ENCODE measurements around the gene CFAP61. TPM values are rescaled to one million over a fixed set of nuclear protein-coding genes. Genes with fewer than 3 reads are reported as not detected.

Gene CFAP61
- total RNA-seq, 3 donors from 2014 or later, result 0.33 to 2.4 (median 0.59) TPM

GRCh38 chr20:20195021-20195705 is 142.8 kb downstream of the CFAP61 start:
- intact Hi-C loops (cut with DNase I; ENCODE audit: low total_unique reads), result no loop called here
- Histone ChIP-seq H3K9me3 (no peaks in the 10 kb centered on the region), H3K4me1 (no peaks in the 10 kb centered on the region), H3K27me3 (no peaks in the 10 kb centered on the region), H3K36me3 (no peaks in the 10 kb centered on the region), H3K4me3 (no peak overlapping the region), H3K27ac (no peak overlapping the region)
- TF ChIP-seq CTCF (IDR thresholded peaks at IDR 0.05) (no peak), POLR2A (IDR thresholded peaks at IDR 0.05) (no peak), POLR2AphosphoS5 (IDR thresholded peaks at IDR 0.05) (no peak)
- DNase-seq (ENCODE audit: low spot score in 2 of 2), result no peak

DNA sequence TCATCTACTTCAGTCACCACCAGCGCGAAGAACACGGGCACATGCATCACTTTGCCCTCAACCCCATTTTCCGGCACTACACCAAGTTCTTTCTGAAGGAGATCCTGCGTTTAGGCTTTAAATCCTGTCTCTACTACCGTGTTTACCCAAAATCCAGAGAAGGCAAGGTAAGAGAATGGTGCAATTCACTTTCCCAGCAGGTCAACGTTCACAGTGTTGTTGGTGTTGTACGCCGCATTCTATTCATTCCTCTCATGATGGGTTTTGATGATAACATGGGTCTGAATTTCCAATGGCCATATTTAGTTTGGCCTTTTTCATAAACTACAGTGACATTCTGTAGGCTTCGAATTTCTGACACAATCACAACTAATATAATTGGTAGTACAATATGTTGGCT is 144.3 kb downstream of the CFAP61 start:
- H3K4me1 ChIP-seq, result no peaks in the 10 kb centered on the region
- no peaks in the 10 kb centered on the region for H3K36me3 ChIP-seq
- no peaks in the 10 kb centered on the region for H3K27me3 ChIP-seq
- H3K27ac ChIP-seq, result no peak overlapping the region
- no peaks in the 10 kb centered on the region for H3K9me3 ChIP-seq
- H3K4me3 ChIP-seq, result no peak overlapping the region
- TF ChIP-seq CTCF (IDR thresholded peaks at IDR 0.05) (no peak), POLR2AphosphoS5 (IDR thresholded peaks at IDR 0.05) (no peak), POLR2A (IDR thresholded peaks at IDR 0.05) (no peak)
- intact Hi-C loops (cut with DNase I; ENCODE audit: low total_unique reads), result no loop called here
- no peak for DNase-seq (ENCODE audit: low spot score in 2 of 2)

- no peak for DNase-seq (ENCODE audit: low spot score in 2 of 2)
- intact Hi-C loops (cut with DNase I; ENCODE audit: low total_unique reads), result no loop called here
- H3K36me3 ChIP-seq, result no peaks in the 10 kb centered on the region
- H3K27ac ChIP-seq, result no peak overlapping the region
- no peaks in the 10 kb centered on the region for H3K4me1 ChIP-seq
- no peaks in the 10 kb centered on the region for H3K27me3 ChIP-seq
- H3K9me3 ChIP-seq, result no peaks in the 10 kb centered on the region
- H3K4me3 ChIP-seq, result no peak overlapping the region
- no peak for TF ChIP-seq POLR2AphosphoS5 (IDR thresholded peaks at IDR 0.05)
- no peak for TF ChIP-seq CTCF (IDR thresholded peaks at IDR 0.05)
- TF ChIP-seq POLR2A (IDR thresholded peaks at IDR 0.05), result no peak
Measured at GRCh38 chr20:20198011-20198410, 145.7 kb downstream of the CFAP61 start.

GRCh38 chr20:20199361-20200160 is 147.2 kb downstream of the CFAP61 start:
- H3K4me1 ChIP-seq, result no peaks in the 10 kb centered on the region
- no peak overlapping the region for H3K4me3 ChIP-seq
- no peaks in the 10 kb centered on the region for H3K27me3 ChIP-seq
- H3K9me3 ChIP-seq, result no peaks in the 10 kb centered on the region
- no peaks in the 10 kb centered on the region for H3K36me3 ChIP-seq
- no peak for DNase-seq (ENCODE audit: low spot score in 2 of 2)
- intact Hi-C loops (cut with DNase I; ENCODE audit: low total_unique reads), result no loop called here
- no peak overlapping the region for H3K27ac ChIP-seq
- TF ChIP-seq CTCF (IDR thresholded peaks at IDR 0.05) (no peak), POLR2AphosphoS5 (IDR thresholded peaks at IDR 0.05) (no peak), POLR2A (IDR thresholded peaks at IDR 0.05) (no peak)

- H3K27ac ChIP-seq, result no peak overlapping the region
- no peaks in the 10 kb centered on the region for H3K9me3 ChIP-seq
- no peak for DNase-seq (ENCODE audit: low spot score in 2 of 2)
- H3K4me1 ChIP-seq, result no peaks in the 10 kb centered on the region
- intact Hi-C loops (cut with DNase I; ENCODE audit: low total_unique reads), result no loop called here
- TF ChIP-seq CTCF (IDR thresholded peaks at IDR 0.05) (no peak), POLR2AphosphoS5 (IDR thresholded peaks at IDR 0.05) (no peak), POLR2A (IDR thresholded peaks at IDR 0.05) (no peak)
- H3K27me3 ChIP-seq, result no peaks in the 10 kb centered on the region
- no peaks in the 10 kb centered on the region for H3K36me3 ChIP-seq
- H3K4me3 ChIP-seq, result no peak overlapping the region
Measured at GRCh38 chr20:20201124-20201523, 148.8 kb downstream of the CFAP61 start.

All from breast epithelium (tissue), 4 donors.